Ectodermal cell (in vitro differentiated cells): Measurements from ENCODE around the gene RNF213.
"Not testable (repeated sequence)": the region's sequence is repeated elsewhere in the genome, so short reads cannot be mapped to it uniquely, and the experiment has no call there.

Experiments used
- H3K27ac ChIP-seq: 2 replicates; pipeline ENCODE4 v1.7.0; 2013; ENCODE audit warnings: mild to moderate bottlenecking, low read depth, low read length; ENCODE audit not compliant: insufficient read depth, poor library complexity, severe bottlenecking
- H3K27me3 ChIP-seq: 2 replicates; pipeline ENCODE4 v1.7.0; 2013; ENCODE audit warnings: mild to moderate bottlenecking, low read length; ENCODE audit not compliant: insufficient read depth, control insufficient read depth, poor library complexity, severe bottlenecking
- H3K36me3 ChIP-seq: one replicate; pipeline ENCODE4 v1.7.0; 2013; ENCODE audit warnings: low read length; ENCODE audit not compliant: control insufficient read depth, insufficient read depth
- H3K4me1 ChIP-seq: one replicate; pipeline ENCODE4 v1.7.0; 2013; ENCODE audit warnings: low read length; ENCODE audit not compliant: control insufficient read depth, insufficient read depth
- H3K4me3 ChIP-seq: 2 replicates; pipeline ENCODE4 v1.7.0; 2013; ENCODE audit warnings: low read depth, low read length, control low read depth; ENCODE audit not compliant: insufficient read depth
- H3K9me3 ChIP-seq: 2 replicates; pipeline ENCODE4 v1.7.0; 2013; ENCODE audit warnings: mild to moderate bottlenecking, low read length, moderate library complexity; ENCODE audit not compliant: control insufficient read depth
- WGBS, 2 experiments: methylation state at CpG; one replicate each; pipeline ENCODE4 v1.1.7; 2013; ENCODE audit warnings: missing lambda C conversion rate in 2 of 2; 5-methylcytosine and 5-hydroxymethylcytosine counted together

Gene RNF213

DNA sequence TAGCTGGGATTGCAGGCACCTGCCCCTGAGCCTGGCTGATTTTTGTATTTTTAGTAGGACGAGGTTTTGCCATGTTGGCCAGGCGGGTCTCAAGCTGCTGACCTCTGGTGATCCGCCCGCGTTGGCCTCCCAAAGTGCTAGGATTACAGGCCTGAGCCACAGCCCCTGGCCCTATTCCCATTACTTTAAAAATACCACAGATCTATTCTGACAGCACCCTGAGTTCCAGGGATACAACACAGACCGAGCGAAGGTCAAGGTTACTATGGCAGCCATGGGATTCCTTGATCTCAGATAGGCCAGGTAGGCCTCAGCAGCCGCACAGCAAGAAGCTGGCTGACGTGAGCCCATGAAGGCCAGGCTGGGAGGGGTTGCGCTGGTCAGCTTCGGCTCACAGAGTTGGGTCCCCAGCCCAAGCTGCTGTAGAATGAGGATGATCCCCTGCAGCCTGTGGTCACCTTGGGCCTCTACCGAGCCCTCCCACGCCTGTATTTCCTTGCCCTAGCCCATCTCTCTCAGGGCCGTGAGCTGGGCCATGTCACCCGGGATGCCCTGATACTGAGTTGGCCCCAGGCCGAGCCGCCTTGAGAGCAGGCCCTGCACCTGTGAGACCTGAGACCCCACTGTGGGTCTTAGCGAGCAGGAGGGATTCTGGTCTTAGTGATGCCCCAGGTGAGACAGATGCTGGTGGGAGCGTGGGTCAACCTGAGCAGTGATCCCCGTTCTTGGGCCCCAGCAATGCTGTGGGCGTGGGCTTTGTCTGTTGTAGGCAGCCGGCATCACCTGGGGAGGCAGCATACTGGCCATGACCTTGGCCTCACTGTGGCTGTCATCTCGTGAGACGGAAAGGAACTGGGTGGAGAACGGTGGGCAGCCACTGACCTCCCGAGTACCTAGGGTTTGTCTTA, 16.9 kb upstream of the RNF213 start:
- 95% methylated on average over 26 of the region's 26 CpGs for WGBS, 2 experiments
- Histone ChIP-seq H3K27ac (no peak overlapping the region), H3K4me1 (no peaks in the 10 kb centered on the region), H3K27me3 (no peaks in the 10 kb centered on the region), H3K9me3 (no peaks in the 10 kb centered on the region), H3K36me3 (peaks cover 12% of the 10 kb centered on the region), H3K4me3 (no peak overlapping the region)

DNA sequence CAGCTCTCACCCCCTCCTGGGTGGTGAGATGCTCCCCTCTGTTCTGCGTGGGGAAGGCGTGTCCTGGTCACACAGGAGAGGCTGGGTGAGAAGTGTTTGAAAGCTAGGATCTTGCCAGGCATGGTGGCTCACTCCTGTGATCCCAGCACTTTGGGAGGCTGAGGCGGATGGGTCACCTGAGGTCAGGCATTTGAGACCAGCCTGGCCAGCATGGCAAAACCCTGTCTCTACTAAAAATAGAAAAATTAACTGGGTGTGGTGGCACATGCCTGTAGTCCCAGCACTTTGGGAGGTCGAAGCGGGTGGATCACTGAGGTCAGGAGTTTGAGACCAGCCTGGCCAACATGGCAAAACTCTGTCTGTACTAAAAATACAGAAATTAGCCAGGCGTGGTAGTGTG, 16.2 kb upstream of the RNF213 start:
- H3K36me3 ChIP-seq = peaks cover 12% of the 10 kb centered on the region
- not testable (repeated sequence) for H3K4me1 ChIP-seq, H3K4me3 ChIP-seq, H3K27ac ChIP-seq, H3K27me3 ChIP-seq, H3K9me3 ChIP-seq
- WGBS, 2 experiments = 93 to 94% methylated on average over 6 of the region's 6 CpGs

- Histone ChIP-seq H3K4me1 (no peaks in the 10 kb centered on the region), H3K27ac (no peak overlapping the region), H3K36me3 (peaks cover 12% of the 10 kb centered on the region), H3K9me3 (no peaks in the 10 kb centered on the region), H3K4me3 (no peak overlapping the region), H3K27me3 (no peaks in the 10 kb centered on the region)
- 94% methylated on average over 22 of the region's 22 CpGs for WGBS, 2 experiments
Measured at GRCh38 chr17:80244871-80245509, 15.7 kb upstream of the RNF213 start.

DNA sequence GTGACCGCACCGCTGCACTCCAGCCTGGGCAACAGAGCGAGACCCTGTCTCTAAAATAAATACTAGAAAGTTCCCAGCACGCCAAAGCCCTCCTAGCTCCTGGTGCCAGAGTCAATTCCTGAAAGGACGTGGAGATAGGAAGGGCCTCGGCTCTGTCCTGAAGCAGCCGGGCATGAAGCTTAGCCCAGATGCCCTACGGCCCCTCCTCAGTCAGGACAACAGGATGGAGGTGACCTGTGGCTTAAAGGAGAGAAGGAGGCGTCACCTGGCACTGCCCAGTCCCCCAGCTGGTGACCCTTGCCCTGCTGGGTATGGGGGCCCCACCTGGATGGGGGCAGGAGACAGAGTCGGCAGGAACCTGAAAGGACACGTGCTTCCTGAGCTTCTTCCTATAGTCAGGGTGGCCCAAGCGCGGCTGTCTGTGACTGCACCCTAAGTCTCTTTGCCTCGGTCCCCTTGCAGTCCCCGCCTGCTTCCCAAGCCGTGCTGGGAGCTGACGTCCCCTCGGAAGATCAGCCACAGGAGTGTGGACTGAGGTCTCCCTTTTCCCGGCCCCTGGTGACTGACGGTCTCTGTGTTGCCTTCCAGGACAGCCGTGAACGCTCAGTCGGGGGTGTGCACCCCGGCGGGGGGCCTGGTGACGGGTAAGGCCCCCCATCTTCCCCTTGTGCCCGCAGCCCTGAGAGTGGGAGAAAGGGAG, 14.9 kb upstream of the RNF213 start:
- H3K27ac ChIP-seq = no peak overlapping the region
- 95 to 96% methylated on average over 27 of the region's 27 CpGs for WGBS, 2 experiments
- H3K9me3 ChIP-seq = no peaks in the 10 kb centered on the region
- no peaks in the 10 kb centered on the region for H3K27me3 ChIP-seq
- no peaks in the 10 kb centered on the region for H3K4me1 ChIP-seq
- no peak overlapping the region for H3K4me3 ChIP-seq
- H3K36me3 ChIP-seq = peaks cover 12% of the 10 kb centered on the region

GRCh38 chr17:80246266-80246681, 14.4 kb upstream of the RNF213 start:
- H3K4me3 ChIP-seq = no peak overlapping the region
- no peaks in the 10 kb centered on the region for H3K9me3 ChIP-seq
- no peak overlapping the region for H3K27ac ChIP-seq
- no peaks in the 10 kb centered on the region for H3K27me3 ChIP-seq
- WGBS, 2 experiments = 95 to 96% methylated on average over 19 of the region's 19 CpGs
- H3K36me3 ChIP-seq = peaks cover 12% of the 10 kb centered on the region
- no peaks in the 10 kb centered on the region for H3K4me1 ChIP-seq

DNA sequence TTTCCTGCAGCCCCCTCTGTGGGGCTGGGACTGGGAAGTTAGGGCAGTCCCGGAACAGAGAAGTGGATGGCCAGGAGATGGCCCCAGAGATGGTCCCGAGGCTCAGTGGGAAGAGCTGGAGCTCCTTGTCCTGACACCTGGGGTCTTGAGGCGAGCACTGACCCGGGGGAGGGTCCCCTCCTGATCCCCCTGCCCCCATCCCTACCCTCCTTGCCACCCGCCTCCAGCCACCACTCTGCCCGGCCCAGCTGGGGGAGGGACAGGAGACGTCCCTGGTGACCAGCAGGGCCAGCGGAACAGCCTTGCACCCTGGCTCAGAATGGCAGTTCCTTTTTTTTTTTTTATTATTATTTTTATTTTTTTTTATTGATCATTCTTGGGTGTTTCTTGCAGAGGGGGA, 13.9 kb upstream of the RNF213 start:
- no peaks in the 10 kb centered on the region for H3K27me3 ChIP-seq
- no peak overlapping the region for H3K27ac ChIP-seq
- H3K4me1 ChIP-seq = no peaks in the 10 kb centered on the region
- whole genome bisulfite sequencing, 2 experiments = 88 to 92% methylated on average over 7 to 8 of the region's 8 CpGs
- H3K36me3 ChIP-seq = peaks cover 9% of the 10 kb centered on the region
- H3K4me3 ChIP-seq = no peak overlapping the region
- no peaks in the 10 kb centered on the region for H3K9me3 ChIP-seq

DNA sequence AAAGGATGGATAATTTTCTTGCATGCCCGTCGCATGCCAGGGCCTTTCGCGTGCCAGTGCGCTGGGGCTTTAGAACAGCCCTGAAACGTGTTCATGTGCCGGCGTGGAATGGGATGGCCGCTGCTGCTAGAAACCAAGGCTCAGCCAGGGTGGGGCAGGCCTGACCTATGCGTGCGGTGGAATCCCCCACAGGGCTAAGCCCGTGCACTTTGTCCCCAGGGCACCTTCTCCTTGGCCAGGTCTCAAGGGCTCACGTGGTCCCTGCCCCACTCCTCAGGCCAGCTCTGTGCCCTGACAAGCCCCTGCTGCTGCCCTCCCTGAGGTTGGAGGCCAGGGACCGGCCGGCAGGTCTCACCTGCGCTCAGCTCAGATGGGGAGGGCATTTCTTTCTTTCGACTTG, 13.1 kb upstream of the RNF213 start:
- H3K27me3 ChIP-seq = no peaks in the 10 kb centered on the region
- H3K4me1 ChIP-seq = no peaks in the 10 kb centered on the region
- H3K36me3 ChIP-seq = peaks cover 8% of the 10 kb centered on the region
- H3K27ac ChIP-seq = no peak overlapping the region
- H3K4me3 ChIP-seq = no peak overlapping the region
- H3K9me3 ChIP-seq = no peaks in the 10 kb centered on the region
- 96% methylated on average over 17 of the region's 17 CpGs for WGBS, 2 experiments

GRCh38 chr17:80248001-80248893, 12.4 kb upstream of the RNF213 start:
- no peaks in the 10 kb centered on the region for H3K27me3 ChIP-seq
- WGBS, 2 experiments = 93 to 94% methylated on average over 23 of the region's 23 CpGs
- H3K27ac ChIP-seq = no peak overlapping the region
- peaks cover 8% of the 10 kb centered on the region for H3K36me3 ChIP-seq
- no peaks in the 10 kb centered on the region for H3K4me1 ChIP-seq
- no peaks in the 10 kb centered on the region for H3K9me3 ChIP-seq
- H3K4me3 ChIP-seq = no peak overlapping the region

DNA sequence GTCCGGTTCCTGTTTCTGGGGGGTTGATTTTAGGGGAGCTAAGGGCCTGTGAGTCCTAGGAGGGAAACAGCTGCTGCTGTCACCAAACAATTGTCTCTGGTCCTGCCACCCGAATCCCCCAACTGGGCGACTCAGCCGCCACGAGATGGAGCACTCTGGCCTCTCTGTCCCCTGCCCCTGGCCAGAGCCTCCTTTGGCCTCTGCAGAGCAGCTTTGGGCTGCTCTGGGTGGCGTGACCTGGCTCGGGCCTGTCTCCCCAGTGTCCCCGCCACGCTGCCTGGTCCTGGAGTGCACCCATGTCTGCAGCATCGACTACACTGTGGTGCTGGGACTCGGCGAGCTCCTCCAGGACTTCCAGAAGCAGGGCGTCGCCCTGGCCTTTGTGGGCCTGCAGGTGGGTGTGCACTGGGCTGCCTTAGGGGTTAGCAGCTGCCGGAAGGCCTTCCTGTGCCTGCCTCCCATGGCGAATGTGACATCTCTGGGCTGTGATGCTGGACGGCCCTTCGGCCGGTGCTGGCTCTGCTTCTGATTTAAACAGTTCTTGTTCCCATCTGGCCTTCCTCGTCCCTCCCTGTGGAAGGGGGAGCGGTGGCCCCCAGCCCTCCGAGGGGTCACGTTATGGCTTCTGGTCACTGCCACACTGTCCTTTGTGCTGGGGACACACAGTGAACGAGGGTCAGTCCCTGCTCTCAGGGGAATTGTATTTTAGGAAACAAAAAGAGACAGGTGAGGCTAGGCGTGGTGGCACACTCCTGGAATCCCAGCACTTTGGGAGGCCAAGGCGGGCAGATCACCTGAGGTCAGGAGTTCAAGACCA, 11.6 kb upstream of the RNF213 start:
- 91 to 92% methylated on average over 26 of the region's 26 CpGs for WGBS, 2 experiments
- Histone ChIP-seq H3K9me3 (no peaks in the 10 kb centered on the region), H3K4me1 (no peaks in the 10 kb centered on the region), H3K36me3 (peaks cover 8% of the 10 kb centered on the region), H3K27me3 (no peaks in the 10 kb centered on the region), H3K4me3 (no peak overlapping the region), H3K27ac (no peak overlapping the region)
